WI38 (cell line): ENCODE results near the gene UBXN11.
"Not testable (repeated sequence)": the region's sequence is repeated elsewhere in the genome, so short reads cannot be mapped to it uniquely, and the experiment has no call there.

ENCODE experiments used
- H3K4me3 ChIP-seq: 2 replicates; pipeline ENCODE4 v1.5.1; 2011; ENCODE audit warnings: low read depth, mild to moderate bottlenecking, control low read depth, low read length
- TF ChIP-seq, protein P1 (sequence below): IDR thresholded peaks from 2 replicates; pipeline ENCODE4 v1.5.1; 2012; ENCODE audit warnings: low read depth, mild to moderate bottlenecking, control low read depth, low read length

The UBXN11 gene

GRCh38 chr1:26297791-26298124 lies 8.7 kb downstream of the UBXN11 start:
- TF ChIP-seq, protein P1, sequence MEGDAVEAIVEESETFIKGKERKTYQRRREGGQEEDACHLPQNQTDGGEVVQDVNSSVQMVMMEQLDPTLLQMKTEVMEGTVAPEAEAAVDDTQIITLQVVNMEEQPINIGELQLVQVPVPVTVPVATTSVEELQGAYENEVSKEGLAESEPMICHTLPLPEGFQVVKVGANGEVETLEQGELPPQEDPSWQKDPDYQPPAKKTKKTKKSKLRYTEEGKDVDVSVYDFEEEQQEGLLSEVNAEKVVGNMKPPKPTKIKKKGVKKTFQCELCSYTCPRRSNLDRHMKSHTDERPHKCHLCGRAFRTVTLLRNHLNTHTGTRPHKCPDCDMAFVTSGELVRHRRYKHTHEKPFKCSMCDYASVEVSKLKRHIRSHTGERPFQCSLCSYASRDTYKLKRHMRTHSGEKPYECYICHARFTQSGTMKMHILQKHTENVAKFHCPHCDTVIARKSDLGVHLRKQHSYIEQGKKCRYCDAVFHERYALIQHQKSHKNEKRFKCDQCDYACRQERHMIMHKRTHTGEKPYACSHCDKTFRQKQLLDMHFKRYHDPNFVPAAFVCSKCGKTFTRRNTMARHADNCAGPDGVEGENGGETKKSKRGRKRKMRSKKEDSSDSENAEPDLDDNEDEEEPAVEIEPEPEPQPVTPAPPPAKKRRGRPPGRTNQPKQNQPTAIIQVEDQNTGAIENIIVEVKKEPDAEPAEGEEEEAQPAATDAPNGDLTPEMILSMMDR, result no peak
- no peak overlapping the region for H3K4me3 ChIP-seq

- TF ChIP-seq, protein P1, result no peak
These were observed 9.2 kb downstream of the UBXN11 start for GRCh38 chr1:26297057-26297790.

GRCh38 chr1:26296340-26297056 lies 9.9 kb downstream of the UBXN11 start:
- TF ChIP-seq, protein P1, result no peak
- H3K4me3 ChIP-seq, result no peak overlapping the region

More at GRCh38 chr1:26297057-26297790, 9.2 kb downstream of the UBXN11 start:
- H3K4me3 ChIP-seq, result no peak overlapping the region

- TF ChIP-seq, protein P1, result no peak
- no peak overlapping the region for H3K4me3 ChIP-seq
These were observed 11.0 kb downstream of the UBXN11 start for GRCh38 chr1:26295194-26296138.

DNA sequence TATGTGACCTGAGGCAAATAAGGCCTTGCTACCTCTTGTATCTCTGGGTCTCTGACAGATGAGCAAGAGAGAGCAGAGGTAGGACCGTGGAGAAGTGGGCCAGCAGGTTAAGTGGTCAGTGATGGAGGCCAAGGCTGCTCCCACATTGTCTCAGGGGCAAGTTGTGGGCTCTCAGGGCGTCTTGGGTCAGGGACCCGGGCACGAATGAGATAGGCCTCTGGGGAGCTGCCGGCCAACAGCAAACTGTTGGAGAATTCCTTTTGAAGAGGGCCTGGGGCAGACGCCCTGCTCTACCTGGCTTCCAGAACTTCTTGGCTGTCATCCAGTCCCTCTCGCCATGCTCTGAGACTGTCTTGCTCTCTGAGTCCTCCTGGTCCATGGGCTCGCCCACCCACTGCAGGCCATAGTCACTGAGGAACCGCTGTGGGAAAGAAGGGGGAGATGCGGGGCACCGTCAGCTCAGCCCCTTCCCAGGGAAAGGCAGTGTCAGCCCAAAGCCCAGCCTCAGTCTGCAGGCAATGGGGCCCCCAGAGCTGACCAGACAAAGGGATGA lies 12.4 kb downstream of the UBXN11 start:
- TF ChIP-seq, protein P1, result no peak
- no peak overlapping the region for H3K4me3 ChIP-seq

DNA sequence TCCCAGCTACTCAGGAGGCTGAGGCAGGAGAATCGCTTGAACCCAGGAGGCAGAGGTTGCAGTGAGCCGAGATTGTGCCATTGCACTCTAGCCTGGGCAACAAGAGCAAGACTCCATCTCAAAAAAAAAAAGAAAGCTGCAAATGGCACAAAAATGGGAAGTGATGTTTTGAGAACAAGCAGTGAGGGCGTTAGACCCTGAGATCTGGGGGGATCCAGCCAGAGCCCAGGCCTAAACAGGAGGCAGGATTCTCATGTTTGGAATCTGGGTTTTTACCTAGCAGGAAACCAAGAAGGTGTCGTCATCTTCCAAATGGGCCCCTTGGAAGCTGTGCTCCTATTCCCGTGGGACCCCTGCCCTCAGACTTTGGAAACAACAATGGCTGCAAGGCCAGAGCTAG lies 13.7 kb downstream of the UBXN11 start:
- H3K4me3 ChIP-seq, result not testable (repeated sequence)

- TF ChIP-seq, protein P1, result no peak
These were observed 14.5 kb downstream of the UBXN11 start for GRCh38 chr1:26291939-26292338.

More at GRCh38 chr1:26291939-26292338, 14.5 kb downstream of the UBXN11 start:
- no peak overlapping the region for H3K4me3 ChIP-seq
